K562 (cell line): Measurements from ENCODE around the gene ADGRB2. TPM values are rescaled to one million over a fixed set of nuclear protein-coding genes. Genes with fewer than 3 reads are reported as not detected.

Experiments used
- FOXP4 ChIP-seq: sonication (generic); formaldehyde crosslinking; IDR thresholded peaks from 2 replicates; pipeline ENCODE4 v1.8.0; 2022; ENCODE audit warnings: mild to moderate bottlenecking, missing genetic modification reagents, borderline replicate concordance
- HMBOX1 ChIP-seq: sonication (generic); IDR thresholded peaks from 2 replicates; pipeline ENCODE4 v1.6.1; 2016
- KAT8 ChIP-seq: fragments of 450-650 bp; IDR thresholded peaks from 2 replicates; pipeline ENCODE4 v1.6.1; 2016; ENCODE audit warnings: low read depth, mild to moderate bottlenecking
- MTA3 ChIP-seq: fragments of 450-650 bp; formaldehyde crosslinking; IDR thresholded peaks from 2 replicates; pipeline ENCODE4 v1.6.1; 2017; ENCODE audit warnings: mild to moderate bottlenecking, borderline replicate concordance
- RBM14 ChIP-seq: fragments of 200-400 bp; formaldehyde crosslinking; IDR thresholded peaks from 2 replicates; pipeline ENCODE4 v1.6.1; 2018; ENCODE audit warnings: low read depth, mild to moderate bottlenecking, low read length, moderate library complexity, borderline replicate concordance; ENCODE audit not compliant: insufficient read depth
- ZNF384 ChIP-seq: IDR thresholded peaks from 2 replicates; pipeline ENCODE4 v1.6.1; 2012; ENCODE audit warnings: low read depth, low read length, improper control_type of control experiment
- polyA plus RNA-seq, 8 experiments: library from polyadenylated mRNA; depleted of rRNA in 4 of 8; stranded (reverse) in 5 of 8; unstranded in 3 of 8; fragments of >200 nt; fragmentation: Nextera tagmentation in 2 of 8; fragmentation: Illumina TruSeq in 1 of 8; extraction: Ambion mirVana in 2 of 8; extraction: Trizol in 1 of 8; gene quantifications; 2 replicates each; pipeline versions ENCODE4 v1.2.1 to v1.2.3, GENCODE V29; 2011 to 2014; ENCODE audit warnings: inconsistent platforms in 1 of 8, missing spikeins in 1 of 8
- total RNA-seq, 7 experiments: library from RNA; depleted of rRNA in 6 of 7; stranded (reverse); fragments of >200 nt in 6 of 7; fragmentation: Illumina TruSeq in 2 of 7; extraction: Trizol in 2 of 7; gene quantifications; 2 replicates each; pipeline versions ENCODE4 v1.2.1 to v1.2.3, GENCODE V29; 2011 to 2021; ENCODE audit warnings: low replicate concordance in 1 of 7

ADGRB2 gene
- total and polyA plus RNA-seq, 9 of the 15 experiments (the other 6 are each of a cell fraction or from before 2014, with no cell fraction given) = 0.04 to 0.23 (median 0.20) TPM; not detected in 2

- TF ChIP-seq RBM14 (no peak), KAT8 (no peak), HMBOX1 (no peak), MTA3 (no peak), FOXP4 (no peak), ZNF384 (no peak)
These were observed 30.5 kb downstream of the ADGRB2 start (continued) for GRCh38 chr1:31733389-31734219.
